ENCODE measurements around the gene SGPP1. TPM values are rescaled to one million over a fixed set of nuclear protein-coding genes. Genes with fewer than 3 reads are reported as not detected.
A peak's percentile ranks its signal among the peaks of the same experiment; 100 is the strongest.

SGPP1 gene
- total and polyA plus RNA-seq, 10 of the 15 experiments (the other 5 are each of a cell fraction or from before 2014, with no cell fraction given), result 3.5 to 37.7 (median 25.5) TPM

GRCh38 chr14:63641473-63642228, 86.2 kb downstream of the SGPP1 start, which contains the start of gene WDR89 (continued):
- TF ChIP-seq NFYA (IDR thresholded peaks at IDR 0.05; ENCODE audit: borderline replicate concordance, low read depth, low read length) (no peak), CHD1 (IDR thresholded peaks at IDR 0.05; ENCODE audit: low read depth, low read length) (peak; percentile 63; the same call in 1 of the 2 replicates), CBFB (IDR thresholded peaks at IDR 0.05; ENCODE audit: low read depth) (peak; percentile 57; the same call in 1 of the 2 replicates), KLF5 (IDR thresholded peaks at IDR 0.05; ENCODE audit: partially characterized antibody) (peak; percentile 79), RAD21 (IDR thresholded peaks at IDR 0.05; ENCODE audit: insufficient read depth, low read depth, low read length) (peak; percentile 33; the same call in 1 of the 2 replicates), CEBPZ (IDR thresholded peaks at IDR 0.05; ENCODE audit: low read depth, low read length) (no peak), EED (IDR thresholded peaks at IDR 0.05; ENCODE audit: low read depth) (peak; percentile 79), MTA2 (IDR thresholded peaks at IDR 0.05; ENCODE audit: low read depth) (peak; percentile 66; the same call in 1 of the 2 replicates), BHLHE40 (IDR thresholded peaks at IDR 0.05; ENCODE audit: borderline replicate concordance in 1 of 2, low read depth in 2 of 2, low read length in 1 of 2) (peak; percentile 97 to 98), MYB (IDR thresholded peaks at IDR 0.05; ENCODE audit: borderline replicate concordance, low read depth, low read length) (no peak; the same call in 1 of the 2 replicates), GATAD2B (conservative IDR thresholded peaks at IDR 0.05; ENCODE audit: low read depth) (peak; percentile 95), NKRF (conservative IDR thresholded peaks at IDR 0.05) (peak; percentile 92), IKZF2 (IDR thresholded peaks at IDR 0.05) (peak; percentile 16 to 80; a peak in 2 of 4 replicates), ZNF274 (IDR thresholded peaks at IDR 0.05; ENCODE audit: insufficient read depth, insufficient read length) (no peak), ATF3 (IDR thresholded peaks at IDR 0.05; ENCODE audit: borderline replicate concordance, extremely low read depth, low read depth, low read length) (no peak), ZBTB11 (CRISPR knock-in tag; IDR thresholded peaks at IDR 0.05) (no peak), NFXL1 (IDR thresholded peaks at IDR 0.05; ENCODE audit: borderline replicate concordance) (no peak)
